Naive thymus-derived CD8-positive, alpha-beta T cell (primary cell): Measurements from ENCODE around the gene KCNK4. TPM values are rescaled to one million over a fixed set of nuclear protein-coding genes. Genes with fewer than 3 reads are reported as not detected.

Experiments used
- ATAC-seq, 2 donors: fragments of 150-1000 bp; cut with Tn5 transposase in 1 of 2; sonication (Bioruptor Pico), chemical (Tn5 transposase) in 1 of 2; 1 replicate in 1 of 2; 2 replicates in 1 of 2; pipeline ENCODE4 v1.10.0; 2021; ENCODE audit warnings: mild to moderate bottlenecking in 2 of 2, moderate library complexity in 2 of 2
- POLR2A ChIA-PET: fragments of 350-600 bp; sonication (Branson Sonifier 250); formaldehyde crosslinking; loops from one replicate; lab custom pipeline; 2021; ENCODE audit warnings: antibody characterized with exemption; lab: Charles Lee
- DNase-seq, 10 donors: peaks; one replicate each; pipeline versions ENCODE4 v3.0.0 to v3.0.0-alpha.2; 2020 to 2022
- H3K27ac Mint-ChIP-seq, 10 donors: one replicate each; pipeline ENCODE4 v1.8.0; 2020 to 2022; ENCODE audit warnings: mild to moderate bottlenecking in 10 of 10, mixed read lengths in 10 of 10, moderate library complexity in 4 of 10, inconsistent platforms in 1 of 10
- H3K27me3 Mint-ChIP-seq, 5 donors: one replicate each; pipeline ENCODE4 v1.8.0; 2021 to 2022; ENCODE audit warnings: mixed read lengths in 5 of 5
- H3K36me3 Mint-ChIP-seq, 3 donors: one replicate each; pipeline ENCODE4 v1.8.0; 2020 to 2022; ENCODE audit warnings: mixed read lengths in 3 of 3, mild to moderate bottlenecking in 2 of 3, inconsistent platforms in 1 of 3
- H3K4me1 Mint-ChIP-seq, 4 donors: one replicate each; pipeline ENCODE4 v1.8.0; 2021 to 2022; ENCODE audit warnings: mixed read lengths in 4 of 4
- H3K4me3 Mint-ChIP-seq, 10 donors: one replicate each; pipeline ENCODE4 v1.8.0; 2020 to 2022; ENCODE audit warnings: mild to moderate bottlenecking in 10 of 10, mixed read lengths in 10 of 10, moderate library complexity in 6 of 10, inconsistent platforms in 1 of 10
- H3K9me3 Mint-ChIP-seq, 9 donors: one replicate each; pipeline ENCODE4 v1.8.0; 2020 to 2022; ENCODE audit warnings: mixed read lengths in 9 of 9, mild to moderate bottlenecking in 3 of 9, inconsistent platforms in 1 of 9, moderate library complexity in 1 of 9
- polyA plus RNA-seq, 3 donors: library from polyadenylated mRNA; unstranded; fragments of 300-500 nt; fragmentation: Illumina TruSeq; gene quantifications; one replicate each; pipeline ENCODE4 v1.2.3, GENCODE V29; 2021
- total RNA-seq, 8 experiments: library from RNA in 2 of 8; stranded (reverse) in 2 of 8; gene quantifications; one replicate each; pipeline ENCODE4 v1.2.3 and lab custom pipeline; 2021 to 2026

Gene KCNK4
- total and polyA plus RNA-seq, 5 experiments from 2014 or later = not detected

- Mint-ChIP-seq H3K4me1 (peaks cover 4 to 12% (median 9%) of the 10 kb centered on the region in 4 donors), H3K27me3 (no peaks in the 10 kb centered on the region), H3K4me3 (no peak overlapping the region), H3K36me3 (peaks cover 0 to 2% (median 0%) of the 10 kb centered on the region in 3 donors), H3K9me3 (no peaks in the 10 kb centered on the region), H3K27ac (no peak overlapping the region)
- DNase-seq (no peak), ATAC-seq (no peak)
- POLR2A ChIA-PET = no interaction called here
Observed at GRCh38 chr11:64327375-64327774, 36.3 kb downstream of the KCNK4 start.

DNA sequence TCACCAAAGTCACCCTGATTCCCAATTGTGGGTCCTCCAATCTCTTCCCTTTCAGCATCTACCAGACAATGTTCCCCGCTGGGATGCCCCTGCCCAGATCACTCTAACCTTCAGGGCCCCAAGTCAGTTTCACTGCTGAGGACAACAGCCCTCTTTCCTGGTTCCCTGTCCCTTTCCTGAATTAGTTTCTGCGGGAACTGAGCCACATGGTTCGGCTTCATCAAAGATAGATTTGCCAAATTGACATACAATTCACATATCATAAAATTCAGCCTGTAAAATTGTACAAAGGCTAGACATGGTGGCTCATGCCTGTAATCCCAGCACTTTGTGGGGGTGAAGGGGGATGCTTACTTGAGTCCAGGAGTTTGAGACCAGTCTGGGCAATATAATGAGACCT lies 36.9 kb downstream of the KCNK4 start:
- Mint-ChIP-seq H3K27me3 (no peaks in the 10 kb centered on the region), H3K4me3 (no peak overlapping the region), H3K36me3 (peaks cover 0 to 2% (median 0%) of the 10 kb centered on the region in 3 donors), H3K9me3 (no peaks in the 10 kb centered on the region), H3K27ac (no peak overlapping the region), H3K4me1 (peaks cover 4 to 12% (median 9%) of the 10 kb centered on the region in 4 donors)
- POLR2A ChIA-PET = no interaction called here
- no peak for DNase-seq
- no peak for ATAC-seq

- Mint-ChIP-seq H3K9me3 (no peaks in the 10 kb centered on the region), H3K27ac (peak overlapping the region in 2 of 10 donors; percentile 18 to 48)
- no peak for ATAC-seq
Observed at GRCh38 chr11:64330888-64331287, 39.8 kb downstream of the KCNK4 start.

DNA sequence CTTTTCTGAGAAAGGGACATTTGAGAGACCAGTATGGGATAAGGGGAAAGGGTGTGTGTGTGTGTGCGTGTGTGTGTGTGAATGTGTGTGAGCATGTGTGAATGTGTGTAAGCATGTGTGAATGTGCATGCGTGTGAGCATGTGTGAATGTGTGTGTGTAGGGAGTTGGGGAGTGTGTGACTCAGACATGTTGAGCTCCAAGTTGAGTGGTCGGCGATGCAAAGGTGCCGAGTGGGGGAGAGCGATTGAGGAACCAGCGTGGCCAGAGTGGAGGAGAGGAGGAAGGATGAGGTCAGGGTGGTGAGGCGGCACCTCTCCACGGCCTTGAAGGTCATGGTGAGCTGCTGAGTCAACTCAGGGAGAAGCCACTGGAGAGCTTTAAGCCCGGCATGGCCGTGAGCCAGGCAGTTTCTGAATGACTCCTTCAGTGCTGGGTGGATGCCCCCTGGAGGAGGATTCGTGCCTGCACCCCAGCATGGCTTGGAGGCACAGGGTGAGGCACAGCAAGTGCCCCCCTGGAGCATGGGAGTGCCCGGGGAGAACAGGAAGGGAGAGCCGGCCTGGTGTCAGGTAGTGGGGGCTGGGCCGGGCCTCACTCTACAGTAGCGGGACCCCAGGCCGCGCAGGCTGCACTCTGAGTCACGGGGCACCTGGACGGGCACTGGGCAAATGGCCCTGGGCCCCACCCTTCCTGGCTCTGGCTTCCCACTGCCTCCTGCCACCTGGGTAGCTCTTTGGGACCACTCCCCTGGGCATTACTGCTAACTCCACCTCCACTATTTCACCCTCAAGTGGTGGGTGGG lies 40.7 kb downstream of the KCNK4 start:
- Mint-ChIP-seq H3K4me1 (peaks cover 4 to 19% (median 10%) of the 10 kb centered on the region in 4 donors), H3K9me3 (no peaks in the 10 kb centered on the region), H3K4me3 (peak overlapping the region in 7 of 10 donors; percentile 0 to 77 (median 16)), H3K27me3 (no peaks in the 10 kb centered on the region), H3K36me3 (peaks cover 0 to 8% (median 0%) of the 10 kb centered on the region in 3 donors), H3K27ac (peak overlapping the region in 7 of 10 donors; percentile 18 to 90 (median 44))
- ATAC-seq (peak; percentile 93 to 94), DNase-seq (peak in 9 of 10 donors; percentile 36 to 61 (median 58))
- POLR2A ChIA-PET = interaction anchor here (0.6 to 2.9 kb wide), 5 partner anchors 8 to 136 kb away, joined by 3 to 13 read pairs (median 5); partner anchors contain the start of genes CCDC88B, PRDX5 and TRMT112

More at GRCh38 chr11:64330888-64331287, 39.8 kb downstream of the KCNK4 start:
- DNase-seq = no peak
- Mint-ChIP-seq H3K4me3 (no peak overlapping the region), H3K4me1 (peaks cover 4 to 19% (median 9%) of the 10 kb centered on the region in 4 donors), H3K27me3 (no peaks in the 10 kb centered on the region), H3K36me3 (peaks cover 0 to 8% (median 0%) of the 10 kb centered on the region in 3 donors)
- POLR2A ChIA-PET = interaction anchor here (0.6 to 2.9 kb wide), 3 partner anchors 11 to 135 kb away, joined by 3 to 13 read pairs (median 5); partner anchors contain the start of genes PRDX5 and TRMT112

DNA sequence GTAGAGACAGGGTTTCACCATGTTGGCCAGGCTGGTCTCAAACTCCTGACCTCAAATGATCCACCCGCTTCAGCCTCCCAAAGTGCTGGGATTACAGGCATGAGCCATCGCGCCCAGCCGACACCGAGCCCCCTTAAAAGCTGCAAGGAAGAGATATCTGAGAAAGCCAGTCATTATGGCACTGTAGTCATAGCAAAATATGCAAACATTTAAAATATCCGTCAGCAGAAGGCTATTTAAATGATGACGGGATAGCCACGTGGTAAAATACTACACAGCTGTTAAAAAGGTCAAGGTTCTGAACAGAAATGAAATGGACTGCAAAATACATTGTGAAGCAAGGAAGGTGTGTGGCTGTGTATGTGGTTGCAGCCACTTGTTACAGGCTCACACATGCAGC lies 42.5 kb downstream of the KCNK4 start:
- no peak for DNase-seq
- Mint-ChIP-seq H3K27ac (no peak overlapping the region), H3K4me3 (no peak overlapping the region)

GRCh38 chr11:64334764-64335735 lies 43.9 kb downstream of the KCNK4 start:
- H3K27ac Mint-ChIP-seq = peak overlapping the region in 2 of 10 donors; percentile 29 to 46
- H3K9me3 Mint-ChIP-seq = no peaks in the 10 kb centered on the region
- no peak overlapping the region for H3K4me3 Mint-ChIP-seq
- no peaks in the 10 kb centered on the region for H3K27me3 Mint-ChIP-seq
- ATAC-seq (no peak), DNase-seq (no peak)
- peaks cover 0 to 18% (median 0%) of the 10 kb centered on the region in 3 donors for H3K36me3 Mint-ChIP-seq
- peaks cover 13 to 41% (median 26%) of the 10 kb centered on the region in 4 donors for H3K4me1 Mint-ChIP-seq
- POLR2A ChIA-PET = interaction anchor here (3.3 kb wide), 1 partner anchor 17 kb away, joined by 8 read pairs; the partner anchor contains the start of genes PRDX5 and TRMT112

More for the DNA sequence above, 42.5 kb downstream of the KCNK4 start:
- no peaks in the 10 kb centered on the region for H3K27me3 Mint-ChIP-seq
- peaks cover 4 to 28% (median 14%) of the 10 kb centered on the region in 4 donors for H3K4me1 Mint-ChIP-seq
- ATAC-seq = no peak
- H3K36me3 Mint-ChIP-seq = peaks cover 0 to 18% (median 0%) of the 10 kb centered on the region in 3 donors
- POLR2A ChIA-PET = interaction anchor here (3.3 kb wide), 1 partner anchor 16 kb away, joined by 8 read pairs; the partner anchor contains the start of genes PRDX5 and TRMT112
- H3K9me3 Mint-ChIP-seq = no peaks in the 10 kb centered on the region

- Mint-ChIP-seq H3K9me3 (no peaks in the 10 kb centered on the region), H3K27me3 (no peaks in the 10 kb centered on the region), H3K4me1 (peaks cover 15 to 52% (median 41%) of the 10 kb centered on the region in 4 donors), H3K4me3 (peak overlapping the region in 1 of 10 donors; percentile 53), H3K36me3 (peaks cover 0 to 20% (median 0%) of the 10 kb centered on the region in 3 donors), H3K27ac (peak overlapping the region in 7 of 10 donors; percentile 25 to 92 (median 47))
- DNase-seq = no peak
- no peak for ATAC-seq
- POLR2A ChIA-PET = interaction anchor here (0.6 to 0.7 kb wide), 2 partner anchors 20 to 132 kb away, joined by 3 to 5 read pairs; partner anchors contain the start of gene PRDX5
Observed at GRCh38 chr11:64337538-64338249, 46.6 kb downstream of the KCNK4 start.

GRCh38 chr11:64338716-64339115 lies 47.6 kb downstream of the KCNK4 start:
- peaks cover 0 to 20% (median 0%) of the 10 kb centered on the region in 3 donors for H3K36me3 Mint-ChIP-seq
- POLR2A ChIA-PET = interaction anchor here (0.6 to 4.9 kb wide), 5 partner anchors 15 to 937 kb away, joined by 4 to 73 read pairs (median 5); partner anchors contain the start of genes PRDX5 and TRMT112
- peak overlapping the region; percentile 90 to 98 (median 96) for H3K27ac Mint-ChIP-seq
- H3K4me1 Mint-ChIP-seq = peaks cover 16 to 55% (median 43%) of the 10 kb centered on the region in 4 donors
- no peaks in the 10 kb centered on the region for H3K27me3 Mint-ChIP-seq
- DNase-seq (no peak), ATAC-seq (no peak)
- no peaks in the 10 kb centered on the region for H3K9me3 Mint-ChIP-seq
- H3K4me3 Mint-ChIP-seq = peak overlapping the region; percentile 57 to 92 (median 87)

DNA sequence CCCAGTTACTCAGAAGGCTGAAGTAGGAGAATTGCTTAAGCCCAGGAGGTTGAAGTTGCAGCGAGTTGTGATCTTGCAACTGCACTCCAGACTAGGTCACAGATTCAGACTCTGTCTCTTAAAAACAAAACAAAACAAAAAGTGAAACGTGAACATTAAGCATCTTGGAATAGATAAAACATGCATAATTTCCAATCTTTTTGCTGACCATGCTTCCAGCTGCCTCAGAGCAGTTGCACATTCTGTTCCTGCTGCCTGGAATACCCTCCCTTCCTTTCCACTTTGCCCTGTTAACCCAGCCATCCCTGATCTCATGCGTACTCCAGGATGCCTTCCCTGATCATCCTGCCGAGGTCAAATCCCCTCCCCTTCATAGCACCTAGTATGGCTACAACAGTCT lies 48.2 kb downstream of the KCNK4 start:
- H3K27ac Mint-ChIP-seq = peak overlapping the region; percentile 90 to 98 (median 96)
- H3K36me3 Mint-ChIP-seq = peaks cover 0 to 19% (median 0%) of the 10 kb centered on the region in 3 donors
- H3K27me3 Mint-ChIP-seq = no peaks in the 10 kb centered on the region
- H3K9me3 Mint-ChIP-seq = no peaks in the 10 kb centered on the region
- no peak for DNase-seq
- ATAC-seq = no peak
- POLR2A ChIA-PET = interaction anchor here (0.7 to 4.9 kb wide), 6 partner anchors 8 to 440 kb away, joined by 5 to 73 read pairs (median 8); partner anchors contain the start of genes PRDX5, RPS6KA4 and TRMT112
- H3K4me1 Mint-ChIP-seq = peaks cover 16 to 55% (median 43%) of the 10 kb centered on the region in 4 donors
- peak overlapping the region; percentile 85 to 92 (median 88) for H3K4me3 Mint-ChIP-seq

DNA sequence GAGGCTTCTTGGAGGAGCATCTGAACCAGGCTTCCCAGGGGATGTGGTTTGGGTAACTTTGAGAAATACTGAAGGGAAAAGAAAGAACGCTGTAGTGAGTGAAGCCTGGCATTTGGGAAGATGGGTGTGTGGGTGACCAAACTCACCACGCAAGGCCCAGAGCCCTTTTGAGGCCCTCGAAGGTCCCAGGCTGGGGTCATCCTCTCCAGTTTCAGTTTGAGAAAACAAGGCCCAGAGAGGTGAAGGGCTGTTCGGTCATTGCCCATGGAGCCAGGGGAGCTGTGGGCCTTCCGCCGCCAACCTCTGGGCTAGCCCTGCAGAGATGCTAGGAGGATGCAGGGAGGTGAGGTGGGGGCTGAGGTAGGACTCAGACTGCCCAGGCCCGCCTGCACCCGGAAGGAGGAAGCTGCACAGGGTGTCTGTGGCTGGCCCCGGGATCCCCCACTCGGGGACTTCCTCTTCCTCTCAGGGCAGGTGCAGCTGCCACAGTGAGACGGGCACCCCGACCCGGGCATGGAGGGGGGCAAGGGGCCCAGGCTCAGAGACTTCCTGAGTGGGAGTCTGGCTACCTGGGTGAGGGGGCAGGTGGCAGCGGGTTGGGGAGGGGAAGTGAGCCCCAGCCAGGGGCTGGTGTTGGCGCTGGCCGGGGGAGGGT lies 48.8 kb downstream of the KCNK4 start, which contains the start of gene CCDC88B:
TSS of gene CCDC88B (plus strand) at position 451 of the 655 bp plus-strand sequence. CDS start at position 514, 63 bp downstream.
- H3K27me3 Mint-ChIP-seq = no peaks in the 10 kb centered on the region
- DNase-seq = peak; percentile 78 to 95 (median 88)
- H3K4me1 Mint-ChIP-seq = peaks cover 16 to 54% (median 43%) of the 10 kb centered on the region in 4 donors
- H3K9me3 Mint-ChIP-seq = no peaks in the 10 kb centered on the region
- peak within 1 kb of the TSS; percentile 85 to 92 (median 88) for H3K4me3 Mint-ChIP-seq
- POLR2A ChIA-PET = interaction anchor here (0.5 to 4.9 kb wide), 10 partner anchors 8 to 1748 kb away, joined by 3 to 73 read pairs (median 5); partner anchors contain the start of genes PRDX5, RPS6KA4, STIP1 and TRMT112
- ATAC-seq = peak; percentile 92 to 95
- H3K36me3 Mint-ChIP-seq = peaks cover 0 to 18% (median 0%) of the 10 kb centered on the region in 3 donors
- peak within 1 kb of the TSS; percentile 90 to 98 (median 96) for H3K27ac Mint-ChIP-seq
